AG04449 (cell line): ENCODE results near the gene TMEM51.

Experiments used
- CTCF ChIA-PET: fragments of 350-600 bp; formaldehyde crosslinking; extraction: SDS; loops from one replicate; lab custom pipeline; 2021; ENCODE audit warnings: antibody characterized with exemption; lab: Yijun Ruan, JAX
- POLR2A ChIA-PET: fragments of 400-600, 350-600 bp; formaldehyde crosslinking; extraction: SDS; loops from one replicate; lab custom pipeline; 2020; ENCODE audit warnings: antibody characterized with exemption, inconsistent platforms; lab: Yijun Ruan, JAX
- DNase-seq: peaks from one replicate; pipeline ENCODE4 v3.0.0-alpha.2; 2010; ENCODE audit warnings: low read depth, low spot score
- H3K4me3 ChIP-seq: 2 replicates; pipeline ENCODE4 v1.5.1; 2011; ENCODE audit warnings: low read depth, mild to moderate bottlenecking, control low read depth, low read length
- TF ChIP-seq, protein P1 (sequence below): IDR thresholded peaks from one replicate; pipeline ENCODE4 v1.5.1; 2011; ENCODE audit warnings: mild to moderate bottlenecking, moderate library complexity, low read length, control low read depth, inconsistent platforms; ENCODE audit not compliant: insufficient read depth; ENCODE audit errors: missing control alignments

Gene TMEM51

DNA sequence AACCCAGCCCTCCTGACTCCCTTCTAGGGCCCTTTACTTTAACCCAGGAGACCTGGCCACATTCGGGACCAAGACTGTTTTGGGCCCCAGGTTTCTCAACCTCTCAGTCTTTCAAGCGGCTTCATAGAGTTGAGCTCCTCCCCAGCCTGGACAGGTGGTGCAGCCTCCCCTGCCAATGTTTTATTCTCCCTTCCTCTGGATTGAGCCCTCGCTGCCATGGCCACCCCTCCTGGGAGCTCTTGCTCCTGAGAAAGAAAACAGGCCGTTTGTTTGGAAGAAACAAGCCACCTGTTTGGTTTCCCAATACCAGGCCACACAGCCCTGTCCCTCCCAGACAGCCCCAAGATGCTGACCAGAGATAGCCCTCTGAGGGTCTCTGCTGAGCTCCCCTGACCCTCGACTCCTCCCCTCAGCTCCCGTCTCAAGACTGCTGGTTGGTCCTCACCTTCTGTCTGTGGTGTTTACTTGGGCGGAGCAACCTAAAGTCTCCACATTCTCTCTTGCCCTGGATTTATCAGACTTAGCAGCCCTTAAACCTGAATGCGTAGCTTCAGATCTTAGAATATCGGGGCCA lies 3.3 kb downstream of the TMEM51 start:
- TF ChIP-seq, protein P1, sequence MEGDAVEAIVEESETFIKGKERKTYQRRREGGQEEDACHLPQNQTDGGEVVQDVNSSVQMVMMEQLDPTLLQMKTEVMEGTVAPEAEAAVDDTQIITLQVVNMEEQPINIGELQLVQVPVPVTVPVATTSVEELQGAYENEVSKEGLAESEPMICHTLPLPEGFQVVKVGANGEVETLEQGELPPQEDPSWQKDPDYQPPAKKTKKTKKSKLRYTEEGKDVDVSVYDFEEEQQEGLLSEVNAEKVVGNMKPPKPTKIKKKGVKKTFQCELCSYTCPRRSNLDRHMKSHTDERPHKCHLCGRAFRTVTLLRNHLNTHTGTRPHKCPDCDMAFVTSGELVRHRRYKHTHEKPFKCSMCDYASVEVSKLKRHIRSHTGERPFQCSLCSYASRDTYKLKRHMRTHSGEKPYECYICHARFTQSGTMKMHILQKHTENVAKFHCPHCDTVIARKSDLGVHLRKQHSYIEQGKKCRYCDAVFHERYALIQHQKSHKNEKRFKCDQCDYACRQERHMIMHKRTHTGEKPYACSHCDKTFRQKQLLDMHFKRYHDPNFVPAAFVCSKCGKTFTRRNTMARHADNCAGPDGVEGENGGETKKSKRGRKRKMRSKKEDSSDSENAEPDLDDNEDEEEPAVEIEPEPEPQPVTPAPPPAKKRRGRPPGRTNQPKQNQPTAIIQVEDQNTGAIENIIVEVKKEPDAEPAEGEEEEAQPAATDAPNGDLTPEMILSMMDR: no peak

DNA sequence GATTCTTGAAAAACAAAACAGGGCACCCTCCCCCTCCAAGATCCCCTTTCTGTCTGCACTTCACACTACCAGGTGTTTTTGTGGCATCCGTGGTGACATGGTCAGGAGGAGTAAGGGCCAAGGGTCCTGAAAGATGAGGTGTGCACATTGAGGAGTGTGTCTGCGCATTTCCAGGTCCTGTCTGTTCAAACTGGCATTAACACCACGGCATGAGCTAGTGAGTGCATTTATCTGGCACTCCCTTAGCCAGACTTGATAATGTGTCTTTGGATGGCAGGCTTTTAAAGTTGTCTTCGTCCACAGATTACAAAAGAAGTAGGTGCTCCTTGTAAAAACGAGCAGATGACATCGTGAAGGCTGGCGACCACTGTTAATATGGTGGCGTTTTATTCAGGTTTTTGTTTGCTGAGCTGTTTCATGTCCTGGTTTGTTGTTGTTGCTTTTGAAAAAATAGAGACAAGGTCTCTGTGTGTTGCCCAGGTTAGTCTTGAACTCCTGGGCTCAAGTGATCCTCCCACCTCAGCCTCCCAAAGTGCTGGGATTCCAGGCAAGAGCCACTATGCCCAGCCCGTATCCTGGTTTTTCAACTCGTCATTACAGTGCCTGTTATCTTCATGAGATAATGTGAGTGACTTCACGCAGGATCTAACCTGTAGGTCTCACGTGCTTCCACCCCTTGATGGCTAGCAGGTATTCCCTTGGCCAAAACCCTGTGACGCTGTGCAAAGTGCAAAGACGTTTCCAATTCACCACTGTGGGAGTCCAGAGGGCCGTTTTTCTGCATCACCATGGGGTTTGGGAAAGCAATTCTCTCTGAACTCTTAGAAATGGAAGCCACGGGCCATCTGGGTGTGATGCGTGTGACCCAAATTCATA lies 4.2 kb downstream of the TMEM51 start:
- TF ChIP-seq, protein P1: no peak
- ChIA-PET CTCF (interaction anchor here (0.9 to 10.9 kb wide), 3 partner anchors 10 to 115 kb away, joined by 4 to 186 read pairs (median 77); no protein-coding TSS in a partner anchor), POLR2A (interaction anchor here (1.1 kb wide), 1 partner anchor 10 kb away, joined by 5 read pairs; no protein-coding TSS in a partner anchor)
- no peak overlapping the region for H3K4me3 ChIP-seq
- DNase-seq: no peak

More for the DNA sequence above, 3.3 kb downstream of the TMEM51 start:
- H3K4me3 ChIP-seq: no peak overlapping the region
- DNase-seq: no peak
- ChIA-PET POLR2A (interaction anchor here (1.1 kb wide), 1 partner anchor 22 kb away, joined by 5 read pairs; no protein-coding TSS in a partner anchor), CTCF (interaction anchor here (0.9 to 10.9 kb wide), 10 partner anchors 9 to 167 kb away, joined by 3 to 186 read pairs (median 4); no protein-coding TSS in a partner anchor)

DNA sequence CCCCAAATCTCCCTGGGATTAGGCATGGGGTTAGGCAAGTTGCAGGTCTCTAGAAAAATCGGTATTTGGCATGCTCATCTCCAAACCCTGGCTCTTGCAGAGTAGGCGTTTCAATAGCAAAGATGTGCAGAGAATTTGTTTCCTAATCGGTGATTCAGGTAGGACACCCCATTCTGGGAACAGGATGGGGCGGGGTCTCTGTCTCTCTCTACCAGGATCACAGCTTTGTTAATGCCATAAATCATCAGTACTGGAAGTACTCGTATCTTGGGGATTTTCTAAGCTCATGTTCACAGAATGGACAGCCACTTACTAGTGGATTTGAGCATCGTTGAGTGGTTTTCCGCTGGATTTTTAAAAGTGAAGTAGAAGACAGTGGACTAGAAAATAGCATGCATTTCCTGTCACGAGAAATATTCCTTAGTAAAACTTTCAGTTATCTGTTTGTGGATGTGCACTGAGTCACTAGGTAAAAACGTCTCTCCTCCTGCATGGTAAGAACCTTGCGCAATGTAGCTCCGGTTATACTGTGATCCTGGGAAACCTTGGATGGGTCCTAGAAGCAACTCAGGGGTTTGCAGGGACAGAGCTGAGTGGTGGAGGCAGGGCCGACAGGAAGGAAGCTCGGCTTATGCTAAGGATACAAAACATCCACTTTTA lies 5.1 kb downstream of the TMEM51 start:
- TF ChIP-seq, protein P1: no peak
- DNase-seq: peak; percentile 44
- ChIA-PET POLR2A (interaction anchor here (1.1 kb wide), 1 partner anchor 10 kb away, joined by 5 read pairs; no protein-coding TSS in a partner anchor), CTCF (interaction anchor here (1.3 to 10.9 kb wide), 3 partner anchors 11 to 115 kb away, joined by 4 to 186 read pairs (median 77); no protein-coding TSS in a partner anchor)
- H3K4me3 ChIP-seq: no peak overlapping the region

DNA sequence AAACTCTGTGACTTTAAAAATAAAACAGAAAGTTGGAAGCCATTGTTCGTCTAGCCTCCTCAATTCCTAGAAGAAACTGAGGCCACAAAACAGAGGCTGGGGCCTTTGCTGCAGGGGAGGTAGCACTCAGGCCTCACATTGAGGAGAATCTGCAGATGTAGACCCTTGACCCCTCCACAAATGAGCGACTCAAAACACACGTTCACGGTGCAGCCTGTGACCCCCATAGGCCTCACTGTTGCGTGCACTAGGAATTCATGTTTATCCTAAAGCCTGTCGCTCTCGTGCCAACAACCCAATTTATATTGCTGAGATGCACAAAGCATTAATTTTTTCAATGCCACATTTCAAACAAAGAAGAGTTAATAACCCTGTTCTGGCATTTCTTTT lies 5.6 kb downstream of the TMEM51 start:
- POLR2A ChIA-PET: no interaction called here
- no peak overlapping the region for H3K4me3 ChIP-seq
- no peak for DNase-seq
- TF ChIP-seq, protein P1: no peak
- CTCF ChIA-PET: interaction anchor here (1.3 to 10.9 kb wide), 3 partner anchors 11 to 114 kb away, joined by 4 to 186 read pairs (median 77); no protein-coding TSS in a partner anchor

DNA sequence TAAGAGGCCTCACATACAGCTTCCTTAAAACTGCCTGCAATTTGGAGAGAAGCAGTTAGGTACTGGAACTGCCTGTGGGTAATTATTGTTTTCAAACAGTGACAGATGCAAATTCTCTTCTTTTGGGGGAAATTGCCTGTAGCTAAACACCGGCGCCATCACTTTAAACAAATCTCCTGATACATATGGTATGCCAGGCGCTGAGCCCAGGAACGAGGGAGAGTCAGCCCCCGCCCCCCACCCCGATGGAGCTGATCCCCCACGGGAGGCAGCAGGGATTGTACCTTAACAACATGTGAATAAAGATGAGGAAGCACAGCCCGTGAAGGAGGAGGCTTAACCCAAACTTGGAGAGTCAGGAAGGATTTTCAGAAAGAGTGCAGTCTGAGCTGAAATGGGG lies 7.1 kb downstream of the TMEM51 start:
- DNase-seq: no peak
- TF ChIP-seq, protein P1: no peak
- ChIA-PET POLR2A (no interaction called here), CTCF (interaction anchor here (0.7 to 10.9 kb wide), 3 partner anchors 9 to 112 kb away, joined by 3 to 77 read pairs (median 14); no protein-coding TSS in a partner anchor)
- H3K4me3 ChIP-seq: no peak overlapping the region
